KMS-11 (cell line): ENCODE data around the gene BLOC1S4.

ENCODE experiments used
- H2AFZ ChIP-seq: fragments of 200-600 bp; sonication (generic); 2 replicates; pipeline ENCODE4 v1.6.1; 2016; ENCODE audit warnings: antibody characterized with exemption, mixed run types, low read depth
- H3K27ac ChIP-seq: fragments of 200-600 bp; sonication (generic); 2 replicates; pipeline ENCODE4 v1.6.1; 2016; ENCODE audit warnings: mild to moderate bottlenecking, mixed run types
- H3K27me3 ChIP-seq: fragments of 200-600 bp; sonication (generic); 2 replicates; pipeline ENCODE4 v1.6.1; 2017; ENCODE audit warnings: mild to moderate bottlenecking, low read depth, mixed run types, moderate library complexity; ENCODE audit not compliant: insufficient read depth
- H3K36me3 ChIP-seq: fragments of 200-600 bp; sonication (generic); 2 replicates; pipeline ENCODE4 v1.6.1; 2017; ENCODE audit warnings: mild to moderate bottlenecking, mixed run types; ENCODE audit not compliant: insufficient read depth
- H3K4me1 ChIP-seq: fragments of 200-600 bp; sonication (generic); 2 replicates; pipeline ENCODE4 v1.6.1; 2016; ENCODE audit warnings: mild to moderate bottlenecking, low read depth, mixed run types; ENCODE audit not compliant: poor library complexity, severe bottlenecking
- H3K4me2 ChIP-seq: fragments of 200-600 bp; sonication (generic); 2 replicates; pipeline ENCODE4 v1.7.0; 2016; ENCODE audit warnings: mild to moderate bottlenecking, mixed run types
- H3K4me3 ChIP-seq: fragments of 200-600 bp; sonication (generic); IDR thresholded peaks from 2 replicates; pipeline ENCODE4 v1.6.1; 2017; ENCODE audit warnings: low read depth, low read length, mixed read lengths; ENCODE audit not compliant: insufficient read depth
- H3K79me2 ChIP-seq: fragments of 200-600 bp; sonication (generic); 2 replicates; pipeline ENCODE4 v1.6.1; 2016; ENCODE audit warnings: low read depth, mixed run types; ENCODE audit not compliant: insufficient read depth
- H3K9ac ChIP-seq: fragments of 200-600 bp; sonication (generic); 2 replicates; pipeline ENCODE4 v1.6.1; 2016; ENCODE audit warnings: mild to moderate bottlenecking, mixed run types
- H4K20me1 ChIP-seq: fragments of 200-600 bp; sonication (generic); 2 replicates; pipeline ENCODE4 v1.6.1; 2016; ENCODE audit warnings: mild to moderate bottlenecking, mixed run types; ENCODE audit not compliant: insufficient read depth
- TF ChIP-seq, protein P1 (sequence below): fragments of 200-600 bp; sonication (generic); conservative IDR thresholded peaks from 2 replicates; pipeline ENCODE4 v1.6.1; 2017; ENCODE audit warnings: low read depth, mild to moderate bottlenecking, antibody characterized with exemption, low read length, moderate library complexity, mixed read lengths

BLOC1S4 gene

DNA sequence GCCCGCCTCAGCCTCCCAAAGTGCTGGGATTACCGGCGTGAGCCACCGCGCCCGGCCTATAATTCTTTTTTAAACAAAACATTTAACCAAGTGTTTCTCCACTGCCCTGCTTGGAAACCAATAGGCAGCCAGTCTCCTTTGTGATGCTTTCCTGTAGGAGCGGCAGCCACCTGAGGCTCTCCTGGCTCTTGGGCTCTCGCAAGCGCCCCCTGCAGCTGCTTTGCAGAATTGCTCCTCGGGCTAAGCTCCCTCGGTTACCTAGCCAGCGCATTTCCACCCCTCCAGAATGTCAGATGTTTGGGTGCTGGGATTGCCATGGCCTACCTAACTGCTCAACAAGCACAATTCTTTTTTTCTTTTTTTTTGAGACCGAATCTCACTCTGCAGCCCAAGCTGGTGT lies 14.6 kb upstream of the BLOC1S4 start:
- no peak overlapping the region for H3K9ac ChIP-seq
- H3K27me3 ChIP-seq: no peaks in the 10 kb centered on the region
- H3K79me2 ChIP-seq: no peaks in the 10 kb centered on the region
- H2AFZ ChIP-seq: no peak overlapping the region
- TF ChIP-seq, protein P1, sequence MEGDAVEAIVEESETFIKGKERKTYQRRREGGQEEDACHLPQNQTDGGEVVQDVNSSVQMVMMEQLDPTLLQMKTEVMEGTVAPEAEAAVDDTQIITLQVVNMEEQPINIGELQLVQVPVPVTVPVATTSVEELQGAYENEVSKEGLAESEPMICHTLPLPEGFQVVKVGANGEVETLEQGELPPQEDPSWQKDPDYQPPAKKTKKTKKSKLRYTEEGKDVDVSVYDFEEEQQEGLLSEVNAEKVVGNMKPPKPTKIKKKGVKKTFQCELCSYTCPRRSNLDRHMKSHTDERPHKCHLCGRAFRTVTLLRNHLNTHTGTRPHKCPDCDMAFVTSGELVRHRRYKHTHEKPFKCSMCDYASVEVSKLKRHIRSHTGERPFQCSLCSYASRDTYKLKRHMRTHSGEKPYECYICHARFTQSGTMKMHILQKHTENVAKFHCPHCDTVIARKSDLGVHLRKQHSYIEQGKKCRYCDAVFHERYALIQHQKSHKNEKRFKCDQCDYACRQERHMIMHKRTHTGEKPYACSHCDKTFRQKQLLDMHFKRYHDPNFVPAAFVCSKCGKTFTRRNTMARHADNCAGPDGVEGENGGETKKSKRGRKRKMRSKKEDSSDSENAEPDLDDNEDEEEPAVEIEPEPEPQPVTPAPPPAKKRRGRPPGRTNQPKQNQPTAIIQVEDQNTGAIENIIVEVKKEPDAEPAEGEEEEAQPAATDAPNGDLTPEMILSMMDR: no peak
- no peaks in the 10 kb centered on the region for H3K36me3 ChIP-seq
- no peak overlapping the region for H3K4me3 ChIP-seq
- H3K4me1 ChIP-seq: no peaks in the 10 kb centered on the region
- H3K4me2 ChIP-seq: no peak overlapping the region
- H3K27ac ChIP-seq: no peak overlapping the region
- no peaks in the 10 kb centered on the region for H4K20me1 ChIP-seq

DNA sequence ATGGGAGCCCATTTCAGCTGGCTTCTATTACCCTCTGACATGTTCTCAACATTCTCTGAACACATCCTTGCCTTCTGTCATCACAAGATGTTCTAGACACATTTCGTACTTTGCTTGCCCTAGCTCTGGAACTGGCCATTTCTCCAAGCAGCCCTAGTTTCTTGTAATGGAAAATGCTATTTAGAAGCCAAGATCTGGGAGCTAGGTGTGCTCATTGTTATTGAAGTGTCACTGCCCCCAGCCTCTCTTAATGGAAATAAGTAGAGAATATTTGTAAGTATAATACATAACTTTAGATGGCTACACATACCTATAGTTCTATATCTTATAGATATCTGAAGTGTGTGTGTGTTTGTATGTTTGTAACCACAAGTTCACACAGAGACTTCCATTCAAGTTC lies 13.2 kb upstream of the BLOC1S4 start:
- H3K4me2 ChIP-seq: no peak overlapping the region

DNA sequence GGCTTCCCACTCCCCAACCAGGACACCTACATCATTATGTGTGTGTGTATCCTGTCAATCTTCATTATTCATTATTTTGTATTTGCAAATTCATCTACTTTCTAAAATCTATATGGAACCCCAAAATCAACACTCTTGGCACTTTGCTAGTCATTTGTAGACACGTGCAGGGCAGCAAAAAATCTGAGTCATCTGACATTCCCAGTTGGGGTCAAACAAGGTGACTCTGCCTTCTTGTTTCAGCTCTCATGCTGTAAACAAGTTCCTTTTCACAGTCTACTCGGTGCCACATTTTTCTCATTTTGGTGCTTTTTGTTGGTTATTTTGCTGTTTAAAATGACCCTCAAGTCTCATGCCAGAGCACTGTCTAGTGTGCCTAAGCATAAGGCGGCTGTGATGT lies 12.2 kb upstream of the BLOC1S4 start:
- no peak overlapping the region for H3K4me2 ChIP-seq
- peaks cover 10% of the 10 kb centered on the region for H3K4me1 ChIP-seq

More for the DNA sequence above, 13.2 kb upstream of the BLOC1S4 start:
- no peak overlapping the region for H2AFZ ChIP-seq
- no peak overlapping the region for H3K4me3 ChIP-seq
- TF ChIP-seq, protein P1: no peak
- H3K27me3 ChIP-seq: no peaks in the 10 kb centered on the region
- H3K4me1 ChIP-seq: peaks cover 4% of the 10 kb centered on the region
- no peak overlapping the region for H3K27ac ChIP-seq
- peaks cover 7% of the 10 kb centered on the region; the same call in 1 of the 2 replicates for H3K79me2 ChIP-seq
- H3K36me3 ChIP-seq: no peaks in the 10 kb centered on the region
- H3K9ac ChIP-seq: no peak overlapping the region
- H4K20me1 ChIP-seq: no peaks in the 10 kb centered on the region

DNA sequence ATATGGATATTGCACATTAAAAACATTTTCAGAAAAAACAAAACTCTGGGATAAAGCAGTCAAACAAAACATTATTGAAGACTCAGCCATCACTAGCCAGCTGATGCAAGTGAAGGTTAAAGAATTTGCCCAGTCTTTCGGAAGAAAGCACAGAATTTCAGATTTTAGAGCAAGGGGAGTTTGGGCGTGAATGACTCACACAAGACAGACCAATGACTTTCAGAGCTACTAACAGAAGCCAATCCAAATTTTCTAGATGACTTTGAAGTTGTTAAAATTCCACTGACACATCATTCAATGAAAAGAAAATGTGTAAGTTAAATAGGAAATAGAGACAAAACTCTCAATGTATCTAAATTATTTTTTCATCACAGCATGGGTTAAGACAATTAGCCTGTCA lies 10.3 kb upstream of the BLOC1S4 start:
- Histone ChIP-seq H3K27me3 (no peaks in the 10 kb centered on the region), H4K20me1 (no peaks in the 10 kb centered on the region), H3K9ac (no peak overlapping the region), H2AFZ (no peak overlapping the region), H3K4me3 (no peak overlapping the region), H3K27ac (no peak overlapping the region), H3K79me2 (peaks cover 25% of the 10 kb centered on the region), H3K4me1 (peaks cover 10% of the 10 kb centered on the region), H3K4me2 (no peak overlapping the region), H3K36me3 (no peaks in the 10 kb centered on the region)
- TF ChIP-seq, protein P1: no peak

More for the DNA sequence above, 12.2 kb upstream of the BLOC1S4 start:
- Histone ChIP-seq H3K9ac (no peak overlapping the region), H4K20me1 (no peaks in the 10 kb centered on the region), H2AFZ (no peak overlapping the region), H3K4me3 (no peak overlapping the region), H3K27ac (no peak overlapping the region), H3K79me2 (peaks cover 17% of the 10 kb centered on the region), H3K36me3 (no peaks in the 10 kb centered on the region), H3K27me3 (no peaks in the 10 kb centered on the region)
- TF ChIP-seq, protein P1: no peak

- Histone ChIP-seq H3K27ac (no peak overlapping the region), H3K4me1 (peaks cover 10% of the 10 kb centered on the region), H3K4me2 (no peak overlapping the region), H4K20me1 (no peaks in the 10 kb centered on the region), H3K79me2 (peaks cover 25% of the 10 kb centered on the region), H3K4me3 (no peak overlapping the region), H3K36me3 (no peaks in the 10 kb centered on the region), H2AFZ (no peak overlapping the region), H3K9ac (no peak overlapping the region), H3K27me3 (no peaks in the 10 kb centered on the region)
- TF ChIP-seq, protein P1: no peak
These were observed 9.8 kb upstream of the BLOC1S4 start for GRCh38 chr4:6706173-6706572.
